Measurements from ENCODE around the gene ESYT2.
"Not testable (repeated sequence)": the region's sequence is repeated elsewhere in the genome, so short reads cannot be mapped to it uniquely, and the experiment has no call there.

ESYT2 gene

GRCh38 chr7:158856883-158857668, 27.8 kb upstream of the ESYT2 start:
- DNase-seq: no peak

GRCh38 chr7:158854681-158855081, 25.4 kb upstream of the ESYT2 start:
- no peak for DNase-seq

- DNase-seq: no peak
Measured at GRCh38 chr7:158850545-158851102, 21.3 kb upstream of the ESYT2 start.

GRCh38 chr7:158849768-158850544, 20.6 kb upstream of the ESYT2 start:
- no peak for DNase-seq

- no peak for DNase-seq
Measured at GRCh38 chr7:158849442-158849767, 20.1 kb upstream of the ESYT2 start.

GRCh38 chr7:158847451-158847866, 18.1 kb upstream of the ESYT2 start:
- no peak for DNase-seq

GRCh38 chr7:158846304-158846703, 17.0 kb upstream of the ESYT2 start:
- no peak for DNase-seq

- DNase-seq: no peak
Measured at GRCh38 chr7:158843771-158844170, 14.5 kb upstream of the ESYT2 start.

- DNase-seq: no peak
Measured at GRCh38 chr7:158842486-158842885, 13.2 kb upstream of the ESYT2 start.

GRCh38 chr7:158840604-158841003, 11.3 kb upstream of the ESYT2 start:
- no peak for DNase-seq

- DNase-seq: not testable (repeated sequence)
Measured at GRCh38 chr7:158839177-158839576, 9.9 kb upstream of the ESYT2 start.

GRCh38 chr7:158837790-158838637, 8.7 kb upstream of the ESYT2 start:
- DNase-seq: no peak

- no peak for DNase-seq
Measured at GRCh38 chr7:158836692-158837091, 7.4 kb upstream of the ESYT2 start.

- DNase-seq: no peak
Measured at GRCh38 chr7:158834878-158835784, 5.8 kb upstream of the ESYT2 start.

GRCh38 chr7:158832994-158833393, 3.7 kb upstream of the ESYT2 start:
- DNase-seq: no peak

GRCh38 chr7:158831738-158832091, 2.4 kb upstream of the ESYT2 start:
- no peak for DNase-seq

GRCh38 chr7:158830211-158830723, 958 bp upstream of the ESYT2 start:
- no peak for DNase-seq

- DNase-seq: peak; percentile 53
Measured at GRCh38 chr7:158829021-158829341, 328 bp downstream of the ESYT2 start.

- DNase-seq: no peak
Measured at GRCh38 chr7:158828133-158829020, 932 bp downstream of the ESYT2 start.

- DNase-seq: no peak
Measured at GRCh38 chr7:158827411-158828132, 1.7 kb downstream of the ESYT2 start.
